DMS114 treated with DMSO at 0.1 percent for 48 hours (cell line): ENCODE measurements around the gene PPP1R3F.
A peak's percentile ranks its signal among the peaks of the same experiment; 100 is the strongest.

ENCODE experiments used
- DNase-seq: peaks from one replicate; lab custom pipeline; 2025; ENCODE audit not compliant: unreplicated experiment; lab: John Stamatoyannopoulos, UW

The PPP1R3F gene

DNA sequence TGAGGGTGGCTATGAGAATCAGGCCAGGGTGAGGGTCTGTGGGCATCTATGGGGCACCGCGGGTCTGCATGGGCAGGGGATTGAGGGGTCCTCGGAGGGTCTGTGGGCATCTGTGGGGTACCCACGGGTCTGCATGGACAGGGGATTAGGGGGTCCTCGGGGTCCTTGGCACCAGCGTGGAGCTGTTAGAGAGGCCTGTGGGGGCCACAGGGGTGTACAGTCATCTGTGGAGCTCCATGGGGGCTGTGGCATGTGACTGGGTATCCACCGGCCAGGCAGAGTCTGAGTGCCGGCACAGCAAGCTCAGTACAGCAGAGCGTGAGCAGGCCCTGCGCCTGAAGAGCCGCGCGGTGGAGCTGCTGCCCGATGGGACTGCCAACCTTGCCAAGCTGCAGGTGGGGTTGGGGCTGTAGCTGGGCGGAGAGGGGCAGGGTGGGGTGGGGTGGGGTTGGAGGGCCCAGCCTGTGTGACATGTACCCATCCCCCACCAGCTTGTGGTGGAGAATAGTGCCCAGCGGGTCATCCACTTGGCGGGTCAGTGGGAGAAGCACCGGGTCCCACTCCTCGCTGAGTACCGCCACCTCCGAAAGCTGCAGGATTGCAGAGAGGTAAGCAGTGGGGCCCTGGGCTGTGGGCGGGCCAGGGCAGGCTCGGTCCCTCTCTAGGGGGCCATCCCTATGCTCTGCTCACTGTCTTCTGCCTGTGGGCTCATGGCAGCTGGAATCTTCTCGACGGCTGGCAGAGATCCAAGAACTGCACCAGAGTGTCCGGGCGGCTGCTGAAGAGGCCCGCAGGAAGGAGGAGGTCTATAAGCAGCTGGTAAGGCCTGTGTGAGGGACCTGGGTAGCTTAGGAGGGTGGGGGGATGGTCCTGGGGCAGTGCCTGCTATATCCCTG is 21.4 kb upstream of the PPP1R3F start:
- no peak for DNase-seq

DNA sequence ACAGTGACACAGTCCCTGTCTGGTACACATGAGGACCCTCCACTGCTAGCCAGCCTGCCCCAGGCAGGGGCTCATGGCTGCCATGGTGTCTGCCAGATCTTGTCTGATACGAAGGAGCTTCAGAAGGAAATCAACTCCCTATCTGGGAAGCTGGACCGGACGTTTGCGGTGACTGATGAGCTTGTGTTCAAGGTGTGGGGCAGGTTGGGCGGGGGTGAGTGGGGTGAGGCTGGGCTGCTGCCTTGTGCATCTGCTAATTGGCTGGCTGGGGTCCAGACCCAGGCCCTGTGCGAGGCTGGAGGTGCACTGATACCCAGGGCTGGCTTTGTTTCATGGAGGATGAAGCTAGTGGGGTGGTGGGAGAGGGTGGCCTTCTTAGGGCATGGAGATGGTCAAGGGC is 20.5 kb upstream of the PPP1R3F start:
- no peak for DNase-seq

DNA sequence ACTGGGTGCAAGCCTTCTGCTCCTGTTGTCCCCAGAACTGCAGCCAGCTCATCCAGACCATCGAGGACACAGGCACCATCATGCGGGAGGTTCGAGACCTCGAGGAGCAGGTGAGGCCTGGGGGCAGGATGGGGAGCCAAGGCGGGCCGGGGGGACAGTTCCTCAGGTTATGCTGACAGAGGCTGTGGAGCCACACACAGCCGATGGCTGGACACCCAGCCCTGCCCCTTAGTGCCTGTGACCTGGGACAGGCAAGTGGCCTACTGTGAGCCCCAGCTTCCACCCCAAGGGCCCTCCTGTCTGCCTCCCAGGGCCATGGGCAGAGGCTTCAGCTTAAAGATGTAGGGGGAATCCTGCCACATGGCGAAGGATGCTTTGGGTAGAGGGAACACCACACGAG is 20.0 kb upstream of the PPP1R3F start:
- DNase-seq: no peak

DNA sequence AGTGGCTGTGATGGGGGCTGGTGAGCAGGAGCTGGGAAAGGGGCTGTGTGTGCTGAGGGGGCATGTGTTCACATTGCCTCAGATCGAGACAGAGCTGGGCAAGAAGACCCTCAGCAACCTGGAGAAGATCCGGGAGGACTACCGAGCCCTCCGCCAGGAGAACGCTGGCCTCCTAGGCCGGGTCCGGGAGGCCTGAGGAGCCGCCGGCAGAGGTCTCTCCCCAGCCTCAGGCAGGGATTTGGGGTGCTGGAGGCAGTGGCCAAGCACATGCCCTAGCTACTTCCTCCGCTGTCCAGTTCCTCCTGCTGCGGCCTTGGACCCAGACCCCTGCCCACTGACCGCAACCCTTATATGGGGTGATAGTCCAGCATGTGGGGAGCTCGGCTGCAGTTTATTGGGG is 19.5 kb upstream of the PPP1R3F start:
- no peak for DNase-seq

DNA sequence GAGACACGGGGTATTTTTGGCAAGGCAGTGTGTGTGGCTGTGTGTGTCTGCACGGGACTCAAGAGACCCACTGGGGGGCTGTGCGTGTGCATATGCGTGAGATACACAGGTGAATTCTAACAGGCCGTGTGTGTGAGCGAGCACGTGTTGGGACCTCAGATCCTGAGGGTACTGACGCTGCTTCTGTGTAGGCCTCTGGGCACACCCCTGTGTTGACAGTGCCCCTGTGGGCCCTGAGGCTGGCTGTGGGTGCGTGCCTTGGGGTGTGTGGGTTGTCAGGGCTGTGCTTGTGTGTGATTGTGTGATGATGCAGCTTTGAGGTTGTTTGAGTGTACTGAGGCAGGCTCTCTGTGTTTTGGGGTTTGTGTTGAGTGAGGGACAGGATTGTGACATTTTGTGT is 19.0 kb upstream of the PPP1R3F start:
- no peak for DNase-seq

DNA sequence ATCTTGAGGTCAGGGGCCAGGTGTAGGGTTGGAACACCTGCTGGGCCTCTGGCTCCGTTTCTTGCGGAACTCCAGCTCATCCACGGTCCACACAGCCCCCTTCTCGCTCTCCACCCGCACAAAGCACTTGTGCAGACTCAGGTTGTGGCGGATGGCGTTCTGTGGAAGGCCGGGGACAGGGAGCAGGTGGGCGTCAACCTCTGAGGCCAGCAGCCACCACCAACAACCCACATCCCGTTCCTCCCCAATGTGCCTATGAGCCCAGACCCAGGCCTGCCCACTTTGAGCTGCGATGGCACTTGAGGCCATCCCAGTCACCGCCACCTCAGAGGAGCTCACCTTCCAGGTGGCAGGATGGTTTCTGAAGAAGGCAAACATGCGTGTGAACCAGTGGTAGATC is 18.3 kb upstream of the PPP1R3F start:
- DNase-seq: no peak

DNA sequence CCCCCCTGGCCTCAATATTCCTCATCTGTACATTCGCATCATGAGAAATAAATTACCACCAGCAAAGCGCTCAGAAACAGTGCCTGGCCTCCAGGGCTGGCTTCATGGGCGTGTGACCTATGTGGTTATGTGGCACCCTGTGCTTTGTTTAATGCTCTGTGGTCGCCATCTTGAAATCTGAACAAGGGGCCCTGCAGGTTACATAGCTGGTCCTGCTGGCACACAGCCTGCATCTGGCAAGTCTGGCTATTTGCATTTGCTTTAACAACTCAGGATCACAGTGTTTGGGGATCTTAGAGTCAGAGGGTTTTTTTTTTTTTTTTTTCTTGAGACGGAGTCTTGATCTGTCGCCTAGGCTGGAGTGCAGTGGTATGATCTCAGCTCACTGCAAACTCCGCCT is 15.0 kb upstream of the PPP1R3F start:
- no peak for DNase-seq

DNA sequence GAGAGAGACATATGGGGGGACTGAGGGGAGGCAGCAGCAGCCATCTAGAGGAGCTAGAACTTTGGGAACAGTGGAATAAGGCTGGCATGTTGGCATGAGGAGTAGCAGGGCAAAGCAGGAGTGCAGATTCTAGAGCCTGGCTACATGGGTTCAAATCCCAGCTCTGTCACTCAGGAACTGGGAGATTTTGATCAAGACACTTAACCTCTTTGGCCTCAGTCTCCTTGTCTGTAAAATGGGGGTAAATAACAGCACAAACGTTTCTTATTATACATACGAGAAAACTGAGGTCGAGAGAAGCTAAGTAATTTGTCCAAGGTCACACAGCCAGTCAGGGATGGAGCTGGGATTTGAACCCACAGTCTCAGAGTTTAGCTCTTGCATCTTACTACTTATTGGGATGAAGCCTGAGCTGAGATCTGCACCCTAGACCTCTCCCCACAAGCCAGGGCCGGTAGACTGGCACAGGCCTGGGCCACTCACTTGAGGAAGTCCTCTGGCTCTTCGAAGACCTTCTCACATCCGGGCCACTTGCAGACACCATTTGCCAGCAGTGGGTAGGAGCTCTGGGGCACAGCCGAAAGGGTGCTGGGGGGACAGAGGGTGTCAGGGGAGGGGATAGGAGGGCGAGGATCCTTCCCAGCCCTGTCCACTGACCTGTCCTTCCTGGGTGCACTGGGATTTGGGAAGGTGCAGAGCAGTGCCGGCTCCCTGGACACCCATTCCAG is 13.2 kb upstream of the PPP1R3F start:
- DNase-seq: no peak

DNA sequence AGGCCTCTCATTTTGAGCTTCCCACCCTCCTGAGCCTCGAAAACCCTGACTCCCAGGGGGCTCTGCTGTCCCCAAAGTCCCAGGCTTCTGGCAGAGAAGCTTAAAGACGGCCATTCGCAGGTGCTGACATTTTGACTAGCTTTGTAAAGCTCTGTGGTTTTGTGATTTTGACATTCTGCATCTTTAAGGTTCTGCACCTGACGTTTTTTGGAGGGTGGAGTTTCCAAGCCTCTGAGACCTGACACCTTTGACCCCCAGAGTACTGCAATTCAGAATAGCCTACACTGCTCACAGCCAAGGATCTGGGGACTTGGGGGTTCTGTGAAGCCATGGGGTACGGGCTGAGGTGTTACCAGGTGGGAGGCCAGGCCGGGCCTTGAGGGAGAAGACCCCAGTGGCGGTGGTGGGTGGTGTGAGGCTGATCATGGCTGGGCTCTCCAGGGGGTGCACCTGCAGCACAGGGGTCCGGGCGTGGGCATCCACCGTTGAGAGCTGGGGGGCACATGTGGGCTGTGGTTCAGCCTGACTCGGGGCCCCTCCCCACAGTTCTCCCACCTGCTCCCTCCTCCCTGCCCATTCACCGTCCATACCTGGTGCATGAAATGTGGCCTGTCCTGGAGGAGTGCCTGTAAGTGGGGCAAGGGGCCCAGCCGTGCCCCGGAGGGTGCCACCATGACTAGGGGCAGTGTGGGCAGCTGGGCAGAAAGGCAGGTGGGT is 12.4 kb upstream of the PPP1R3F start:
- DNase-seq: no peak

DNA sequence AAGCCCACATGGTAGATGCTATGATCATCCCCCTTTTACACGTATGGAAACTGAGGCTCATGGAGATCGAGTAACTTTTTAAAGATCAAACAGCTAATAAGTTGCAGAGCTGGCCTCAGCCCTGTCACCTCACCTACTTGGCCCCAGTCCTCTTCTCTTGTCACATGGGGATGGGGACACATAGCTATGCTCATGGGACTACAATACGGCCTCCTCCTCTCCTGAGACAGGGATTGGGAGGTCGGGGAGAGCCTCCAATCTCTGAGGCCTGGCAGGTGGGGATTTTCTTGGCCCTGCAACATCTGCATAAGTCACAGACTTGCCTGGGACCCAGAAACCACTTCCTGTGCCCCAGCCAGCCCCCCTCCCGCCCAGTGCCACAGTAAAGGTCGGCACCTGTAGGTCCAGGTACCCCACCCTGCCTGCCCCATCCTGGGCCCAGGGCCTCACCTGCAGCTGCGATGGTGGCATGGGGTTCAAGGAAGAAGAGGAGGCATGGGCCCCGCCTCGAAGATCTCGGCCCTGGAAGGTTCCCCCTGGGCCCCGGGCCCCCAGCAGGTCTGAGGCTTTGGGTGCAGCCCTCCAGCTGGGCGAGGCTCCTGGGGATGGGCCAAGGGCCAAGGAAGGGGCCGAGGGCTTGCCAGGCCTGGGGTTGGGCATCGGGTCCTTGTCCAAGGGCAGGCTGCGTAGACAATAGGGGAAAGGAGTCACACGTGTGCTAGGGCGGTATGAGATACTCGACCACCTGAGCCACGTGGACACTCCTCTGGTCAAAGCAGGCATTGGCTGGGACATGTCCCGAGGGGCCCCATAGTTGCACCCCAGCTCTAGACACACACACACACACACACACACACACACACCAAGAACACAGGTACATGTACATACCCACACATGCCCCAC is 11.5 kb upstream of the PPP1R3F start:
- DNase-seq: no peak

DNA sequence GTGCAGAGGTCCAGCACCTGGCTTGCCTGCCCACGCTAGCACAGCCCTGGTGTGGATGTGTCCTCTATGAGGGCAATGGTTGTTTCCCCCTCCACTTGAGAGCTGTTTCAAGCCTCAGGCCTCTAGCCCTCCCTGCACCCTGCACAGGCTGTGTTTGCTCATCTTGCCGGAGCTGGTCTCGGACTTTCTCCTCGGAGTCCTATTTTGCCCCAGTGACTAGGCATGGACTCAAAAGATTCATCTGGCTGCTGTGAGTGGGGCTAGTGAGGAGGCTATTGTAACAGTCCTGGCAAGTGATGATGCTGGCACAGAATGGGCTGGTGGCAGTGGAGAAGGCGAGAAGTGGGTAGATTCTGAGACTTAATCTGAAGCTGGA is 10.9 kb upstream of the PPP1R3F start:
- no peak for DNase-seq

DNA sequence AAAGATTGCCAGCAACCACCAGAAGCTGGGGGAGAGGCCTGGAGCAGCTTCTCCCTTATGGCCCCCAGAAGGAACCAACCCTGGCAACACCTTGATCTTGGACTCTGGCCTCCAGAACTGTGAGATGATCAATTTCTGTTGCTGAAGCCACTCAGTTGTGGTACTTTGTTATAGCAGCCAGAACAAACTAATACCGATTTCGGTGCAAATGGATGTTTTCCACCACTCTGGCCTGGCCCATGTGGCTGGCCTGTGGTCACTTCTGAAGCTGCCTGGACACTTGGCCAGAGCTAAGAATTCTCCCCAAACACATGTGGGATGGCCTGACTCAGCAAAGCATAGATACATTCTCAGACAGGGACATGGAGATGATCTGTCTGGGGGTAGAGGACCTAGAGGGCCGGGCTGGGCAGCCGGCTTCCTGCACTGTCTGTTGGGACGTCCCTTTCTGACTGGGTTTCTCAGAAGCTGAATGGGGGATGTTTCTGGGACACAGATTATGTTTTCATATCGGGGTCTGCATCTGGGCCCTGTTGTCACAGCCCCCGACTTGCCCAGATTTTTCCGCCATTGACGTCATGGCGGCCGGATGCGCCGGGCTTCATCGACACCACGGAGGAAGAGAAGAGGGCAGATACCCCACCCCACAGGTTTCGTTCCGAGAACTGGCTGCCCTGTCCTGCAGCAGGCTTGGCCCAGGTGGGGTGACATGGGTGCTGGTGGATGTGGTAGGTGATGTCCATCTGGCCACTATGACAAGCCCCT is 9.2 kb upstream of the PPP1R3F start:
- DNase-seq: no peak

DNA sequence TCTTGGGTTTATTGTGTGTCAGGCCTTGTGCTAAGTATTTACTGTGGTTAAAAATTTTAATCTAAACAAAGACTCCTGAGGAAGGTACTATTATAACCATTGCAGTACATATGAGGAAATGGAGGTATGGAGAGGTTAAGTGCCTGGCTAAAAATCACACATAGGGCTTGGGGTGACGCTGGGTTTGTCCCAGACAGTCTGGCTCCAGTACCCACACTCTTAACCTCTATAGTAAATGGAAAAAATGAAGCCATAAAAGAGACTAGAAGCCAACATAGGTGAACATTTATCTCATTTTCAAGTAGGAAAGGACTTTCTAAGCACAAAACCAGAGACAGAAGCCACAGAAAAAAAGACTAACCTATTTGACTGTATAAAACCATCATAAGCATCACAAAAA is 7.0 kb upstream of the PPP1R3F start:
- DNase-seq: no peak

DNA sequence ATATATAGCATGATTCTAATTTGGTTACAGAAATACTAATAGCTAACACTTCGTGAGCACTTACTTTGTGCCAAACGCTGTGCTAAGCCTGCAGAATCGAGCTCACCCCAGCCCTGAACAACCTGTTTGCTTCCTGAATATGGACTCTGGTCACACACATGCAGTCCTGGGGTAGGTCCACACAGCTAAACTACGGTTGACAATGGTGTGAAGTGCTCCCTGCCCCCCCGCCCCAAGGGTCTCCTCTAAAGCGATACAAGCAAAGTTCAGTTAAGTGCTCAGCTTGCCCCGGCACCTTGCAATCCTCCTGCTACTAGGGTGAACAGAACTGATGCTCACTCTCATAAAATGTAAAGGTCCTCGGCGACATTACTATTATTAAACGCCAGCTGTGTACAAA is 6.0 kb upstream of the PPP1R3F start:
- no peak for DNase-seq

DNA sequence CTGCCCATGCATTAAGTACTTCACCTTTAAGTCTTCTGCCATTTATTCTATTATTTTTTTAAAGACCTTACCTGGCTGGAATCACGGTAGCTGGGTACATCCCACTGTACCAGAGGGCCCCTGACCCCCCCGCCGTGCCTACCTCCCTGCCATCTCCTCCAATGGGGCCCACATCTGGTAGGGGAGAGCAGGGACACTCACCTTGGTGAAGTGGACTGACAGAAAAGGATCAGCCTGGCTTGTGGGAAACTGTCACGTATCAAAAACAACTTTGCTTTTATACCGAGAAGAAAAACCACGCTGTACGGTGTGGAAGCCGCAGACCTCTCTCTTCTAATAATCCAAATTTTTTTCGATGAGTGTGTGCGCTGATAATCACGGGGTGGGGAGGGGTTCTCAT is 5.1 kb upstream of the PPP1R3F start, which contains the start of gene FOXP3:
Gene FOXP3, minus strand, starts transcription at position 251 of the 400 bp plus-strand sequence. CDS start 6,205 bp downstream, outside the sequence.
- no peak for DNase-seq

DNA sequence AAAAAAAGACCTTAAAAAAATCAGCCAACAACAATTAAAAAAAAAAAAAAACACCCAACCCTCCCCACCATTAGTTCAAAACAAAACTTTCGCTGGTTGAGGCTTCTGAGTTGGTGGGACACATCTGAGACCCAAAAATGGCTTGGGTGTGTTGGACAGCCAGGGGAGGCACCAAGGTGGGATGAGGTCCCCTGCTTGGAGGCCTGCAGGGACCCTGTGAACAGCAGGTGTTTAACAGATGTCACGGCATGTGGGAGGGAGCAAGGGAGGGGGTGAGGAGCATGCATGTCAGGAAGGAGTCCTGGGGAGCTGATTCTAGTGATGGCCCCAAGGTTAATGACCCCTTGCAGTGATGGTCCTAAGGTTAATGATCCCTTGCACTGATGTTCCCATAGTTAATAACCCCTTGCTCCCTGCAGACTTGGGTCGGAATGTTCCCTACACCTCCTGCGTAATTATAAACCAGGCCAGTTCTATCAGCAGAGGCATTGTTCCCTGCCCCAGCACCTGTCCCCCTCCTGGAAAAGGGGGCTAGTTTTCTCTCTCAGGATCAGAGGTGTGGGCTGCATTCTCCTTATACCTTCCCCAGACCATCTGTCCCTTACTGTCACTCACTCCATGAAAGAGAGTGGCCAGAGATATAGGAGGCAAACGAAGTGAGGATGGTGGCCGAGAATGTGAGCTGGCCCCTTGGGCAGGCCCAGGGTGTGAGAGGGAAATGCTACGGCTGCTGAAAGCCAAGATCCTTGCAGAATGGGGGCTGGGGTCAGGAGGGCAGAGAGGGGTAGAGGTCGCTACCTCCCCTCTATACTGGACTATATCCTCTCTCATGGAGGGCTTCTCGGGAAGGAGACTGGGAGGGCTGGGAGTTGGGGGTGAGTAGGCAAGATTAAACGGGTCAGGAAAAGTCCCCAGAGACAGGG is 2.8 kb upstream of the PPP1R3F start:
- DNase-seq: no peak

DNA sequence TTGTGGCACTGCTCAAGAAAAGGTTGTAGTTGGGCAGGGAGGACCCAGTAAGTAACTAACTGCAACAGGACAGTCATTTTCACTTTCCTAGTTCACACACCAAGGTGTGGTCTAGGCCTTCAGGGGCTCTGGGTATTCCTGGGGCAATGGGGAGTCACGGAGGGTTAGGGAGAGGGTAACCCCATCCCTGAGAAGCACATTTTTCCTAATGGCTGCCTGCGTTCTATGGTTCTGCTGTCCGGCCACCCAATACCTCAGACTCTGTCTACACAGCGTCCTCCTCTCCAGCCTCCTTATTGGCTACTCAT is 937 bp upstream of the PPP1R3F start:
- DNase-seq: no peak

DNA sequence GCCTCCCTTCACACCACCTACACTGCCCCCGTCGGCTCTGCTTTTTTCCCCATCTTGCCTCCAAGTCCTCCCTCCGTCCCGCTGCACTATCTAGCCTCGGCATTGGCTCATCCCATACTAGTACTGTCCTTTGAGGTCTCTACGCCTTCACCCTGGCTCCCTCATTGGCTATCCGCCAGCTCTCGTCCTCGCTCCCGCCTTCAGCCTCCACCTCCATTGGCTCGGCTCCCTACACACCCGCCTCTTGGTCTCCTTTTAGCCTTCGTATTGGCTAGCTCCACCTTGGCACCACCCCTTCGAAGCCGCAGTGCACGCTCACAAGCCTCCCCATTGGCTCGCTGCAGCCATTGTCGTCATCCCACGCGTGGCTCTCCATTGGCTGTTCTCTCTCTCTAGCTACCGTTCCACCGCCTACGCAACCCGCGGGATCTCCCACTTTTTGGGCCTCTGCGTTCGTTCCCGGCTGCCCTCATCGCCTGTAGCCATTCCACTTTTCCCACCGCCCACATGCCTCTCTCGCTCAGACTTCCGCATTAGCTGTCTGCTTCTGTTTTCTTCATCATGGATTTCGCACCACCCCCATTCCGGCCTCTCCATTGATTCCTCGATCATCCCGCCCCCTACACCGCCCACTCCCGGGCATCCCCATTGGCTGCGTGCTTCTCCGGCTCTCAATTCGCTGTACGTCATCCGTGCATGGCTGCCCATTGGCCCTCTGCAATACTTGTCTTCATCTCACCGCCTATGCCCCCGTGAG is 405 bp upstream of the PPP1R3F start:
- peak; percentile 96 for DNase-seq
